ENCODE results near the gene EMC1. TPM values are rescaled to one million over a fixed set of nuclear protein-coding genes. Genes with fewer than 3 reads are reported as not detected.
"Not testable (repeated sequence)": the region's sequence is repeated elsewhere in the genome, so short reads cannot be mapped to it uniquely, and the experiment has no call there.

Gene EMC1
- 10 to 100 TPM; 36.5 to 38.5 TPM for total RNA-seq

GRCh38 chr1:19251305-19252196, at the start of gene EMC1, which contains the start of gene MRTO4:
Gene EMC1 (minus strand): TSS chr1:19251524. CDS start chr1:19251509, 15 bp downstream.
Gene MRTO4 (plus strand): TSS chr1:19251805. CDS start chr1:19251836, 31 bp downstream.
- Mint-ChIP-seq H3K27ac (peak within 1 kb of the TSS; percentile 95), H3K27me3 (ENCODE audit: low read depth) (no peaks in the 10 kb centered on the region), H3K4me3 (peak within 1 kb of the TSS; percentile 84 to 97), H3K36me3 (ENCODE audit: insufficient read depth in 2 of 2) (peaks cover 5 to 8% of the 10 kb centered on the region in 2 donors), H3K9me3 (no peaks in the 10 kb centered on the region), H3K4me1 (ENCODE audit: low read depth) (peaks cover 53% of the 10 kb centered on the region)
- DNase-seq (peak; percentile 95), ATAC-seq (replicated peaks in 1 of 2) (peak; percentile 87 to 96)

- no peaks in the 10 kb centered on the region for H3K27me3 Mint-ChIP-seq (ENCODE audit: low read depth)
Observed at GRCh38 chr1:19300211-19300610, 48.9 kb upstream of the EMC1 start.

GRCh38 chr1:19294638-19295037, 43.3 kb upstream of the EMC1 start:
- Mint-ChIP-seq H3K27ac (no peak overlapping the region), H3K4me1 (ENCODE audit: low read depth) (no peaks in the 10 kb centered on the region), H3K27me3 (ENCODE audit: low read depth) (peaks cover 3% of the 10 kb centered on the region), H3K36me3 (ENCODE audit: insufficient read depth in 2 of 2) (peaks cover 17 to 27% of the 10 kb centered on the region in 2 donors), H3K4me3 (no peak overlapping the region), H3K9me3 (peaks cover 11 to 18% of the 10 kb centered on the region in 2 donors)
- DNase-seq (no peak), ATAC-seq (replicated peaks in 1 of 2) (no peak)

More at GRCh38 chr1:19300211-19300610, 48.9 kb upstream of the EMC1 start:
- Mint-ChIP-seq H3K9me3 (peaks cover 8% of the 10 kb centered on the region in 2 donors), H3K36me3 (ENCODE audit: insufficient read depth in 2 of 2) (peaks cover 11 to 18% of the 10 kb centered on the region in 2 donors), H3K27ac (no peak overlapping the region), H3K4me3 (no peak overlapping the region), H3K4me1 (ENCODE audit: low read depth) (no peaks in the 10 kb centered on the region)
- DNase-seq, result no peak
- ATAC-seq (replicated peaks in 1 of 2), result no peak

- ATAC-seq (replicated peaks in 1 of 2) (no peak), DNase-seq (no peak)
- Mint-ChIP-seq H3K4me1 (ENCODE audit: low read depth) (peaks cover 7% of the 10 kb centered on the region), H3K4me3 (peak overlapping the region; percentile 52 to 61), H3K27ac (no peak overlapping the region), H3K27me3 (ENCODE audit: low read depth) (peaks cover 22% of the 10 kb centered on the region), H3K36me3 (ENCODE audit: insufficient read depth in 2 of 2) (peaks cover 8 to 10% of the 10 kb centered on the region in 2 donors), H3K9me3 (peaks cover 0 to 5% of the 10 kb centered on the region in 2 donors)
Observed at GRCh38 chr1:19289244-19289643, 37.9 kb upstream of the EMC1 start.

GRCh38 chr1:19288324-19289241, 37.3 kb upstream of the EMC1 start, which contains the start of gene AKR7A3:
Gene AKR7A3 (minus strand): TSS chr1:19288770. CDS start chr1:19288709, 61 bp downstream.
- ATAC-seq (replicated peaks in 1 of 2), result peak; percentile 97 to 99
- peak within 1 kb of the TSS; percentile 89 for H3K27ac Mint-ChIP-seq
- H3K4me1 Mint-ChIP-seq (ENCODE audit: low read depth); H3K9me3 Mint-ChIP-seq; H3K36me3 Mint-ChIP-seq (ENCODE audit: insufficient read depth in 2 of 2): not testable (repeated sequence)
- DNase-seq, result peak; percentile 75 to 78
- peaks cover 22% of the 10 kb centered on the region for H3K27me3 Mint-ChIP-seq (ENCODE audit: low read depth)
- peak within 1 kb of the TSS; percentile 80 to 82 for H3K4me3 Mint-ChIP-seq

- Mint-ChIP-seq H3K27ac (peak overlapping the region; percentile 89), H3K4me3 (peak overlapping the region; percentile 80 to 82), H3K27me3 (ENCODE audit: low read depth) (peaks cover 22% of the 10 kb centered on the region), H3K36me3 (ENCODE audit: insufficient read depth in 2 of 2) (peaks cover 5 to 8% of the 10 kb centered on the region in 2 donors), H3K4me1 (ENCODE audit: low read depth) (peaks cover 7% of the 10 kb centered on the region), H3K9me3 (peaks cover 0 to 3% of the 10 kb centered on the region in 2 donors)
- ATAC-seq (replicated peaks in 1 of 2) (no peak), DNase-seq (no peak)
Observed at GRCh38 chr1:19287436-19288185, 36.3 kb upstream of the EMC1 start.

GRCh38 chr1:19285807-19286206, 34.5 kb upstream of the EMC1 start:
- not testable (repeated sequence) for H3K9me3 Mint-ChIP-seq; DNase-seq; H3K36me3 Mint-ChIP-seq (ENCODE audit: insufficient read depth in 2 of 2); H3K4me1 Mint-ChIP-seq (ENCODE audit: low read depth); H3K4me3 Mint-ChIP-seq; ATAC-seq (replicated peaks in 1 of 2); H3K27ac Mint-ChIP-seq
- H3K27me3 Mint-ChIP-seq (ENCODE audit: low read depth), result peaks cover 22% of the 10 kb centered on the region

- H3K4me1 Mint-ChIP-seq (ENCODE audit: low read depth); H3K36me3 Mint-ChIP-seq (ENCODE audit: insufficient read depth in 2 of 2); ATAC-seq (replicated peaks in 1 of 2); H3K4me3 Mint-ChIP-seq; H3K9me3 Mint-ChIP-seq; DNase-seq; H3K27ac Mint-ChIP-seq: not testable (repeated sequence)
- H3K27me3 Mint-ChIP-seq (ENCODE audit: low read depth), result peaks cover 22% of the 10 kb centered on the region
Observed at GRCh38 chr1:19285366-19285765, 34.0 kb upstream of the EMC1 start.

GRCh38 chr1:19284881-19285280, 33.6 kb upstream of the EMC1 start:
- ATAC-seq (replicated peaks in 1 of 2) (no peak), DNase-seq (no peak)
- Mint-ChIP-seq H3K27me3 (ENCODE audit: low read depth) (peaks cover 21% of the 10 kb centered on the region), H3K9me3 (peaks cover 0 to 2% of the 10 kb centered on the region in 2 donors), H3K36me3 (ENCODE audit: insufficient read depth in 2 of 2) (peaks cover 1 to 2% of the 10 kb centered on the region in 2 donors), H3K4me1 (ENCODE audit: low read depth) (peaks cover 7% of the 10 kb centered on the region), H3K27ac (no peak overlapping the region), H3K4me3 (no peak overlapping the region)

GRCh38 chr1:19283891-19284290, 32.6 kb upstream of the EMC1 start:
- no peaks in the 10 kb centered on the region for H3K36me3 Mint-ChIP-seq (ENCODE audit: insufficient read depth in 2 of 2)
- no peaks in the 10 kb centered on the region for H3K9me3 Mint-ChIP-seq
- DNase-seq (no peak), ATAC-seq (replicated peaks in 1 of 2) (no peak)
- H3K27me3 Mint-ChIP-seq (ENCODE audit: low read depth), result peaks cover 11% of the 10 kb centered on the region
- peaks cover 2% of the 10 kb centered on the region for H3K4me1 Mint-ChIP-seq (ENCODE audit: low read depth)
- H3K4me3 Mint-ChIP-seq, result no peak overlapping the region
- H3K27ac Mint-ChIP-seq, result no peak overlapping the region

- Mint-ChIP-seq H3K27me3 (ENCODE audit: low read depth) (peaks cover 15% of the 10 kb centered on the region), H3K4me1 (ENCODE audit: low read depth) (peaks cover 5% of the 10 kb centered on the region), H3K9me3 (no peaks in the 10 kb centered on the region), H3K27ac (no peak overlapping the region), H3K36me3 (ENCODE audit: insufficient read depth in 2 of 2) (peaks cover 3 to 10% of the 10 kb centered on the region in 2 donors), H3K4me3 (no peak overlapping the region)
- ATAC-seq (replicated peaks in 1 of 2) (no peak), DNase-seq (no peak)
Observed at GRCh38 chr1:19274636-19275035, 23.3 kb upstream of the EMC1 start.

GRCh38 chr1:19273844-19274531, 22.7 kb upstream of the EMC1 start:
- DNase-seq; H3K4me1 Mint-ChIP-seq (ENCODE audit: low read depth); H3K27ac Mint-ChIP-seq; H3K9me3 Mint-ChIP-seq; H3K4me3 Mint-ChIP-seq: not testable (repeated sequence)
- ATAC-seq (replicated peaks in 1 of 2), result peak; percentile 53 to 64
- peaks cover 15% of the 10 kb centered on the region for H3K27me3 Mint-ChIP-seq (ENCODE audit: low read depth)
- peaks cover 3 to 10% of the 10 kb centered on the region in 2 donors for H3K36me3 Mint-ChIP-seq (ENCODE audit: insufficient read depth in 2 of 2)
